Dedifferentiated amniotic fluid mesenchymal stem cell (primary cell): ENCODE results near the gene CSF3.

ENCODE experiments used
- DNase-seq: peaks from one replicate; pipeline ENCODE4 v3.0.0-alpha.2; 2016; ENCODE audit errors: extremely low spot score

The CSF3 gene

DNA sequence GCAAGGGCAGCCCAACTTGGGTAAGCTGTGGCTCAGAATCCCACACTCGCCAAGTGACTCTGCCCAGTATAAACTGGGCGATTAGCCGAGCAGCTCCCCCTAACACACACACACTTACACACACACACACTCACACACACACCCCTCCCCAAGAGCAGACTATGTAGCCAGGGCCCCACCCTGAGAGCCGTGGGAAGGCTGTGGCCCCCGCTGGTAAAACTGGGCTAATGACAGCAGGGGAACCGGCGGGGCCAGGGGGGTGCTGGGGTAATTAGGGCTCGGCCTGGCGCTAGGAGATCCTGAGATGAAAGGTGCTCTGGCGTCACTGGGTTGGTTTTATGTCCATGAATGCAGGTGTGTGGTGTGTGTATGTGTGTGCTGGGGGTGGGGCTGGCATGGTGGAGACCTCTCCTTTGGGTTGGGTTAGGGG lies 46.4 kb downstream of the CSF3 start:
- DNase-seq, result no peak

DNA sequence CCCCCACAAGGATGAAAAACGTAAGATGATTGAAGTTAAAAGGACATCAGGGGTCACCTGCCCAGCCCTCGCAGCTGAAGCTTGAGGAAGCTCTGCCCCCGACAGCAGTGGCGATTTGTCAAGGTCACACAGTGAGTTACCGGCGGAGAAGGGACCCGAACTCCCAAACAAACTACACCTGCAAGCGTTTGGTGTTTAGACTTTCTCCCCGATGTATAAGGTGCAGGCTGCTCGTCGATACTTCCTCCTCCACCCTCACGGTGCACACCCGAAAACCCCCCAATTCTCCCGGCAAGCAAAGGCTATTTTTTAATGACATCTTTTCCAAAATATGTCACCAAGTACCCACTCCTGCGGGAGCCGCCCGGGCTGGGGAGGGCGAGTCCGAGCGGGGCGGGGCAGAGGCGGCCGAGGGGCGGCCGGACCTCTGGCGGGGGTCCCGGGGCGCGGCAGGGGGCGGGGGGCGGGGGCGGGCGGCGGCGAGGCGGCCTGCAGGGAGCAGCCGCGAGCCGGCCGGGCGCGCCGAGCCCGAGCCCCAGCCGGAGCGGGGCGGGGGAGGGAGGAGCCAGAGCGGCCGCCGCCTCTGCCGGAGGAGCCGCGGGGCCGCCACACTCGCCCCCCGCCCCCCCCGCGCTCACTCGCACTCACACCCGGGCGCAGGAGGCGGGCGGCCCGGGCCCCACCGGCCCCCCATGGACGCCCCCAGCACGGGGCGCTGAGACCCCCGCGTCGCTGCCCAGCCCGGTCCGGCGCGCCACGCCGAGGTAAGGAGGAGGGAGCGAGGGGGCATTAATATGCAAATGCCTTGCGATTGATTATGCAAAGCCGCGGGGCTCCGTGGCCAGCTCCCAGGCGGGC lies 47.3 kb downstream of the CSF3 start, which contains the start of gene THRA:
Gene THRA, plus strand, starts transcription at position 637 of the 858 bp plus-strand sequence. CDS start 11,524 bp downstream, outside the sequence.
- peak; percentile 38 for DNase-seq

- no peak for DNase-seq
Measured at GRCh38 chr17:40063187-40063771, 48.0 kb downstream of the CSF3 start.

GRCh38 chr17:40063901-40064531 lies 48.8 kb downstream of the CSF3 start:
- DNase-seq, result no peak

- DNase-seq, result no peak
Measured at GRCh38 chr17:40064971-40065768, 49.9 kb downstream of the CSF3 start.

DNA sequence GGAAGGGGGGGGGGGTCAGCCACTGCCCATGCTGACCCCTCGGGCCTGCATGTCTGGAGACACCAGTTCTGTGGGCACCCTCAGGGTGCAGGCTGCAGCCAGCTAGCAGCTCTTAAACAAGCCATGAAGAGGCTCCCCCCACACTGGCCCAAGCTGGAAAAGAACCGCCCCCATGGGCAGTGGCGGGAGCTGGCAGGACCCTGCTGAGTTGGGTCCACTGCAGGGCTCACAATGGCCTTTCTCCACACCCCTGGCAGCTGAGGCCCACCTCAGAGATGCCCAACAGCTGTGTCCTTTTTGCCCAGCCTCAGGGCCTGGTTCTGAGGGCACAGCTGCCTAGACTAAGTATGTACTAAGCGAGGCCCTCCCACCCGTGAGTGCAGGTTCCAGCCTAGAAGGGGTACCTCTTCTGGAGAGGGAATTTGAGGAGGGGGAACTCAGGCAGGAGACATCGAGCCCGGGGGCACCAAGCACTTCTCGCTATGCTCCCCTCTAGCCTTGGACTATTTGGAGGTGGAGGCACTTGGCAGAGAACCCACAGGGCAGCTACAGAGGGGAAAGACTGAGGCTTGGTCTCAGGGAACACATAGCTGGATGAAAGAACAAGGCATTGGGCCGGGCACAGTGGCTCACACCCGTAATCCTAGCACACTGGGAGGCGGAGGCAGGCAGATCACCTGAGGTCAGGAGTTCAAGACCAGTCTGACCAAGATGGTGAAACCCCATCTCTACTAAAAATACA lies 50.7 kb downstream of the CSF3 start:
- no peak for DNase-seq
